ENCODE data around the gene FHL2.

DNA sequence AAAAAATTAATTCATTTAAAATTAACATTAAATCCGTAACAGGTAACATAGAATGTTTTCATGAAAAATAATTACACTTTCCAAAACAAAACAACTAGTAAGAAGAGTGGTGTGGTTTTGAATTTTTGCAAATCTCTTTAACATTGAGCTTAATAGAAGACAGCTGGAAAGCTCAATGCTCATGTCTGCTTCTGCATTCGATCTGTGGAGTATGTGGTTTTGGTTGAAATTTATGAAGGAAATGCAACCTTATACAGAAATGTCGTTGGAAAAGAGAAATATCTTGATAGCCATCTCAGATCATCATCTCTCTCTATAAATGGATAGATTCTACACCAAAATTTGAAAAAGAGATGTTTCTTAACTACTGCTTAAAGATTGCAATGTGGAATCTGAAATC is 17.3 kb upstream of the FHL2 start:
- TF ChIP-seq EP300 (IDR thresholded peaks at IDR 0.05; ENCODE audit: low read depth) (no peak), POLR2A (IDR thresholded peaks at IDR 0.05) (no peak), POLR2AphosphoS5 (IDR thresholded peaks at IDR 0.05) (no peak)
- TF ChIP-seq, protein P1, sequence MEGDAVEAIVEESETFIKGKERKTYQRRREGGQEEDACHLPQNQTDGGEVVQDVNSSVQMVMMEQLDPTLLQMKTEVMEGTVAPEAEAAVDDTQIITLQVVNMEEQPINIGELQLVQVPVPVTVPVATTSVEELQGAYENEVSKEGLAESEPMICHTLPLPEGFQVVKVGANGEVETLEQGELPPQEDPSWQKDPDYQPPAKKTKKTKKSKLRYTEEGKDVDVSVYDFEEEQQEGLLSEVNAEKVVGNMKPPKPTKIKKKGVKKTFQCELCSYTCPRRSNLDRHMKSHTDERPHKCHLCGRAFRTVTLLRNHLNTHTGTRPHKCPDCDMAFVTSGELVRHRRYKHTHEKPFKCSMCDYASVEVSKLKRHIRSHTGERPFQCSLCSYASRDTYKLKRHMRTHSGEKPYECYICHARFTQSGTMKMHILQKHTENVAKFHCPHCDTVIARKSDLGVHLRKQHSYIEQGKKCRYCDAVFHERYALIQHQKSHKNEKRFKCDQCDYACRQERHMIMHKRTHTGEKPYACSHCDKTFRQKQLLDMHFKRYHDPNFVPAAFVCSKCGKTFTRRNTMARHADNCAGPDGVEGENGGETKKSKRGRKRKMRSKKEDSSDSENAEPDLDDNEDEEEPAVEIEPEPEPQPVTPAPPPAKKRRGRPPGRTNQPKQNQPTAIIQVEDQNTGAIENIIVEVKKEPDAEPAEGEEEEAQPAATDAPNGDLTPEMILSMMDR (IDR thresholded peaks at IDR 0.05), result no peak
